HepG2 (cell line): ENCODE measurements around the gene KIF27. TPM values are rescaled to one million over a fixed set of nuclear protein-coding genes. Genes with fewer than 3 reads are reported as not detected.

ENCODE experiments used
- AGO1 ChIP-seq: fragments of 200-400 bp; formaldehyde crosslinking; IDR thresholded peaks from 2 replicates; pipeline ENCODE4 v1.6.1; 2017; ENCODE audit warnings: mild to moderate bottlenecking, low read depth, low read length, moderate library complexity; ENCODE audit not compliant: poor library complexity, severe bottlenecking
- ARHGAP35 ChIP-seq: sonication (generic); formaldehyde crosslinking; IDR thresholded peaks from 2 replicates; pipeline ENCODE4 v1.9.0; 2022; ENCODE audit warnings: mild to moderate bottlenecking, inconsistent platforms, moderate library complexity, missing genetic modification reagents, borderline replicate concordance
- E2F2 ChIP-seq: sonication (generic); formaldehyde crosslinking; IDR thresholded peaks from 2 replicates; pipeline ENCODE4 v1.4.0; 2020; ENCODE audit warnings: missing genetic modification reagents, borderline replicate concordance
- GABPA ChIP-seq, 2 experiments: IDR thresholded peaks; 2 replicates each; pipeline ENCODE4 v1.6.1; 2011 to 2016; ENCODE audit warnings: low read depth in 2 of 2, low read length in 1 of 2, missing biosample characterization in 1 of 2, missing genetic modification characterization in 1 of 2
- GPN1 ChIP-seq: sonication (generic); formaldehyde crosslinking; IDR thresholded peaks from 2 replicates; pipeline ENCODE4 v1.5.1; 2020; ENCODE audit warnings: missing genetic modification reagents, borderline replicate concordance
- MAFF ChIP-seq: IDR thresholded peaks from 2 replicates; pipeline ENCODE4 v1.6.1; 2011; ENCODE audit warnings: low read depth, low read length, improper control_type of control experiment
- RNF2 ChIP-seq: fragments of 450-650 bp; conservative IDR thresholded peaks from 2 replicates; pipeline ENCODE4 v1.6.1; 2016; ENCODE audit warnings: low read depth
- TRIM24 ChIP-seq: sonication (generic); formaldehyde crosslinking; IDR thresholded peaks from 2 replicates; pipeline ENCODE4 v1.8.0; 2022; ENCODE audit warnings: mild to moderate bottlenecking, missing genetic modification reagents
- ZNF138 ChIP-seq: sonication (generic); formaldehyde crosslinking; IDR thresholded peaks from 2 replicates; pipeline ENCODE4 v1.5.0; 2020; ENCODE audit warnings: mild to moderate bottlenecking, low read depth, missing genetic modification reagents
- ZNF160 ChIP-seq: sonication (generic); formaldehyde crosslinking; IDR thresholded peaks from 2 replicates; pipeline ENCODE4 v1.8.0; 2022; ENCODE audit warnings: mild to moderate bottlenecking, inconsistent platforms, missing genetic modification reagents
- ZNF34 ChIP-seq: sonication (generic); formaldehyde crosslinking; IDR thresholded peaks from 2 replicates; pipeline ENCODE4 v1.4.0; 2020; ENCODE audit warnings: mild to moderate bottlenecking, missing genetic modification reagents, borderline replicate concordance
- ZNF441 ChIP-seq: sonication (generic); formaldehyde crosslinking; IDR thresholded peaks from 2 replicates; pipeline ENCODE4 v1.7.0; 2021; ENCODE audit warnings: missing genetic modification reagents, borderline replicate concordance
- ZNF574 ChIP-seq: sonication (generic); formaldehyde crosslinking; IDR thresholded peaks from 2 replicates; pipeline ENCODE4 v1.4.0; 2020; ENCODE audit warnings: missing genetic modification reagents
- ZNF639 ChIP-seq: conservative IDR thresholded peaks from 2 replicates; pipeline ENCODE4 v1.6.1; 2018; ENCODE audit warnings: missing genetic modification reagents
- ZNF644 ChIP-seq: IDR thresholded peaks from 2 replicates; pipeline ENCODE4 v1.6.1; 2016; ENCODE audit warnings: low read depth
- polyA plus RNA-seq, 8 experiments: library from polyadenylated mRNA; depleted of rRNA in 3 of 8; stranded (reverse) in 7 of 8; unstranded in 1 of 8; fragments of >200 nt; fragmentation: Illumina TruSeq in 4 of 8; extraction: Trizol in 4 of 8; gene quantifications; 2 replicates each; pipeline versions ENCODE4 v1.2.1 to v1.2.3, GENCODE V29; 2011 to 2016; ENCODE audit warnings: low read depth in 4 of 8, missing spikeins in 1 of 8, mixed read lengths in 1 of 8; ENCODE audit not compliant: insufficient read depth in 1 of 8
- total RNA-seq, 5 experiments: library from RNA; depleted of rRNA; stranded (reverse); fragments of >200 nt; fragmentation: Illumina TruSeq; extraction: Trizol; gene quantifications; 2 replicates each; pipeline ENCODE4 v1.2.3, GENCODE V29; 2016; ENCODE audit warnings: low read depth in 1 of 5

The KIF27 gene
- total and polyA plus RNA-seq, 2 of the 13 experiments (the other 11 are each of a cell fraction or from before 2014, with no cell fraction given) = 0.95 to 4.1 TPM

GRCh38 chr9:83956436-83957247 lies 35.4 kb upstream of the KIF27 start (continued):
- peak; percentile 82 for TF ChIP-seq ZNF574 (CRISPR knock-in tag)
- peak; percentile 53; the same call in 1 of the 2 replicates for TF ChIP-seq ZNF639 (CRISPR knock-in tag)
- TF ChIP-seq ZNF644 (CRISPR knock-in tag) = no peak
- TF ChIP-seq GPN1 (CRISPR knock-in tag) = no peak
- no peak for TF ChIP-seq TRIM24
- TF ChIP-seq ZNF138 (CRISPR knock-in tag) = no peak; the same call in 1 of the 2 replicates
- peak; percentile 76 for TF ChIP-seq RNF2
- peak; percentile 93; the same call in 1 of the 2 replicates for TF ChIP-seq E2F2 (CRISPR knock-in tag)
- TF ChIP-seq ZNF34 = no peak
- peak; percentile 48; the same call in 1 of the 2 replicates for TF ChIP-seq ZNF441
- peak; percentile 64 for TF ChIP-seq AGO1
- no peak for TF ChIP-seq ARHGAP35 (CRISPR knock-in tag)
- TF ChIP-seq ZNF160 = no peak; the same call in 1 of the 2 replicates
- peak; percentile 83 for TF ChIP-seq GABPA (IDR thresholded peaks at IDR 0.05; ENCODE audit: low read depth, low read length)
- TF ChIP-seq GABPA (CRISPR knock-in tag; IDR thresholded peaks at IDR 0.05; ENCODE audit: low read depth) = peak; percentile 94
- TF ChIP-seq MAFF = no peak
- TF ChIP-seq, all 625 proteins: peak for 324
